Muscle layer of colon (tissue), 2 donors: Measurements from ENCODE around the gene IL31RA.

ENCODE experiments used
- H3K27ac ChIP-seq: one replicate; pipeline ENCODE4 v1.7.0; 2013; ENCODE audit warnings: low read depth, mild to moderate bottlenecking, low read length, moderate library complexity
- H3K27me3 ChIP-seq, 2 donors: one replicate each; pipeline ENCODE4 v1.7.0; 2013; ENCODE audit warnings: low read length in 2 of 2, mild to moderate bottlenecking in 2 of 2; ENCODE audit not compliant: insufficient read depth in 2 of 2, control insufficient read depth in 1 of 2
- H3K36me3 ChIP-seq: one replicate; pipeline ENCODE4 v1.7.0; 2013; ENCODE audit warnings: mild to moderate bottlenecking, low read length; ENCODE audit not compliant: insufficient read depth
- H3K4me1 ChIP-seq: one replicate; pipeline ENCODE4 v1.7.0; 2013; ENCODE audit warnings: mild to moderate bottlenecking, low read length; ENCODE audit not compliant: insufficient read depth
- H3K4me3 ChIP-seq, 2 donors: one replicate each; pipeline ENCODE4 v1.7.0; 2013; ENCODE audit warnings: low read length in 2 of 2, low read depth in 1 of 2, mild to moderate bottlenecking in 1 of 2, moderate library complexity in 1 of 2
- H3K9ac ChIP-seq: one replicate; pipeline ENCODE4 v1.7.0; 2013; ENCODE audit warnings: low read length
- H3K9me3 ChIP-seq: one replicate; pipeline ENCODE4 v1.7.0; 2013; ENCODE audit warnings: mild to moderate bottlenecking, low read length
- donor health status: abdominal sarcoma.
- donor health status: Adenocarcinoma of cecum.

IL31RA gene

DNA sequence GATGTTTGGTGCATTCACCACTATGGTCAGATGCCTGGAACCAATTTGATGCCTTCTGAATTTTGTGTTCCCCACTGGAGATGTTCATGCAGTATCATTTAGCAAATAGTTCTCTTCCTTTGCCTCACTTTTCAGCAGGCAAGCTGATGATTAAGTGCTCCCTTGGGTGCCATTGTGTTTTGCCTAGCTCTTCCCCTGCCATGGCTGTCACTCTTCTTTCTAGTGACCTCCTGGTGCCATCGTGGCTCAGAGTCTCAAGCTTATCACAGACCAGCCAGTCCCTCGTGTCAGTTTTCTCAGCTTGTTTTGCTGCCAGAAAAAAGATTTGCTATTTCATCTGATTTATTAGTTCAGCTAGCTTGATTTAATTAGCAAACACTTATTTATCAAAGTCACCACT is 41.3 kb downstream of the IL31RA start:
- H3K9ac ChIP-seq: no peak overlapping the region
- no peak overlapping the region for H3K27ac ChIP-seq
- H3K9me3 ChIP-seq: no peaks in the 10 kb centered on the region
- no peaks in the 10 kb centered on the region for H3K36me3 ChIP-seq
- H3K4me3 ChIP-seq: no peak overlapping the region
- no peaks in the 10 kb centered on the region for H3K27me3 ChIP-seq
- H3K4me1 ChIP-seq: no peaks in the 10 kb centered on the region

DNA sequence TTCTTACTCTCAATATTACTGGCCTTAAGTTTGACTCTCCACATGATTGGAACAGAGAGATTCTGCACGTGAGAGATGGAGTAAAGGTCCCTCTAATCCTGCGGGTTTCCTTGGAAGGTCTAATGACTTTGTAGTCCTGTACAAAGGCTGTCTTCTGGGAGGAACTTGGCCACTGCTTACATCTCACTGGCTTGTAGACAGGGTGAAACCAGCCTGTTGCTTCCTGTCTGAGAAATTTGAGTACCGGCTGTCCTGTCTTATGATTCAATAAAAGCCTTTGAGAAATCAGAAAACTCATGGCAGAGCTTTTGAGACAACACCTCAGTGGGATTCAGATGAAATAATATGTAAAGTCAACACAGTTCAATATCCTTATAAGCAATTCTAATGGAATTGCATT is 43.0 kb downstream of the IL31RA start:
- no peaks in the 10 kb centered on the region for H3K36me3 ChIP-seq
- H3K4me3 ChIP-seq: no peak overlapping the region
- no peaks in the 10 kb centered on the region for H3K9me3 ChIP-seq
- no peak overlapping the region for H3K27ac ChIP-seq
- H3K27me3 ChIP-seq: no peaks in the 10 kb centered on the region
- no peak overlapping the region for H3K9ac ChIP-seq
- no peaks in the 10 kb centered on the region for H3K4me1 ChIP-seq

DNA sequence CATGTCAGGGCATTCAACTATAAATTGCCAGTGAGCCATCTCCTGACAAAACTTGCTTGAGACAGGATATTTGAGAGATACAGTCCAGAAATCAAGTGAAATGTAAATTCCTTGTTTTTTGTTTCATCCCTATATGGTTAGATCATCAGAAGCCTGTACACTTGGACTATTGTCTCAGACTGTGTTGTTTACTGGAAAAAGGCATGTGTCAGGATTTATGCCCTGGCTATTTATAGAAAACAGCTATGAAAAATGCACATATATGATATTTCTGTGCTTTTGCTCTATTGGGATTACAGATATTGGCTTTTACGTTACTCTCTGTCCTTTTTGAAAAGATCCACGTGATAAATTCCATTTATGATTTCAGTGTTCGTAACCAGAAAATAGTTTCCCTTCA is 44.2 kb downstream of the IL31RA start:
- Histone ChIP-seq H3K9ac (no peak overlapping the region), H3K36me3 (no peaks in the 10 kb centered on the region), H3K9me3 (no peaks in the 10 kb centered on the region), H3K27me3 (no peaks in the 10 kb centered on the region), H3K4me3 (no peak overlapping the region), H3K4me1 (no peaks in the 10 kb centered on the region), H3K27ac (no peak overlapping the region)

DNA sequence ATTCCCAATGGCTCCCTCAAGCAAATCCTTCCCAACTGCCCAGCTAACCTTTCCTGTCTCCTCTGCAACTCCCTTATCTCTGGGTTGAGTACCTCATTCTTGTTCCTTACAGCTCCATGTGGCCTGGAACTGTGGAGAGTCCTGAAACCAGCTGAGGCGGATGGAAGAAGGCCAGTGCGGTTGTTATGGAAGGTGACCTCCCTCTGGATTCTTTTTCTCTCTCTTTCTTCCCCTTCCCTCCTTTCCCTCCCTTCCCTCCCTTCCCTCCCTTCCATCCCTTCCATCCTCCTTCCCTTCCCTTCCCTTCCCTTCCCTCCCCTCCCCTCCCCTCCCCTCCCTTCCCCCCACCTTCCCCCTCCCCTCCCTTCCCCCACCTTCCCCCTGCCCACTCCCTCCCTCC is 45.1 kb downstream of the IL31RA start:
- no peaks in the 10 kb centered on the region for H3K9me3 ChIP-seq
- H3K4me3 ChIP-seq: no peak overlapping the region
- H3K9ac ChIP-seq: no peak overlapping the region
- no peaks in the 10 kb centered on the region for H3K4me1 ChIP-seq
- no peaks in the 10 kb centered on the region for H3K27me3 ChIP-seq
- no peak overlapping the region for H3K27ac ChIP-seq
- no peaks in the 10 kb centered on the region for H3K36me3 ChIP-seq

DNA sequence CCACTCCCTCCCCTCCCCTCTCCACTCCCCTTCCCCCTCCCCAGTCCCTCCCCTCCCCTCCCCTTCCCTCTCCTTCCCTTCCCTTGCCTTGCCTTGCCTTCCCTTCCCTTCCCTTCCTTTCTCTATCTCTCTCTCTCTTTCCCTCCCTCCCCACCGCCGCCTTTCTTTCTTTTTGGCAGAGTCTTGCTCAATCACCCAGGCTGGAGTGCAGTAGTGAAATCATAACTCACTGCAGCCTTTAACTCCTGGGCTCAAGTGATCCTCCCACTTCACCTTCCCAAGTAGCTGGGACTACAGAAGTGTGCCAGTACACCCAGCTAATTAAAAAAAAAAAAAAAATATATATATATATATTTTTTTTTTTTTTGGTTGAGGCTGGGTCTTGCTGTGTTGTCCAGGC is 45.5 kb downstream of the IL31RA start:
- Histone ChIP-seq H3K4me1 (no peaks in the 10 kb centered on the region), H3K4me3 (no peak overlapping the region)

DNA sequence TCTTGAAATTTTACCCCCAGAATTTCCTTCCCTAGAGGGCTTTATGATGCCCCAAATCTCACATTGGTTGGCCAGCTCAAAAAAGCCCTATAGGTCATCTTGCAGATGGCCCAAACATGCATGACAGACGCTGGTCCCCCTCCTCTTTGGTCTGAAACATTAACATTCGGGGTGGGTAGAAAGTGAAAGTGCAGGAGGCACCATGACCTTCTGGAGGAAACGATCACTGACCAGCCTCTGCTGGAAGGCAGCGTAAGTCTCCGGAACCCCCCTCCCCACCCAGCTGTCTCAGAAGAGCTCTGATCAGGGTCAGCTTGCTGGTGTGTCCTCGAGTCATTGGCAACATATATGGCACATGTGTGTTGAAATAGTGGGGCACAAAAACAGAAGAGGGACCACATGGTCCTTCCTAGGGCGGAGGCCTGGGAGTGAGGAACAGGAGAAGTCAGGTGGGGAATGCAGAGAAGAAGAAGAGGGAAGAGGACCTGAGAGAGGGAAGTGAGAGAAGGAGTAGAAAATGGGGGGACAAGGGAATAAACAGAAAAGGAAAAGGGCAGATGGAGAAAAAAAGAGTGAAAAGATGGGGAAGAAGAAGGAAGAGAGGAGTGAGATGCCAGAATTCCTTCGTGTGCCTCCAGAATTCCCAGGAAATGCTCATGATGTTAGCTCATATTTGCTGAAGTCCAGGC is 46.2 kb downstream of the IL31RA start:
- H3K4me3 ChIP-seq: no peak overlapping the region
- no peak overlapping the region for H3K27ac ChIP-seq
- no peaks in the 10 kb centered on the region for H3K9me3 ChIP-seq
- H3K27me3 ChIP-seq: no peaks in the 10 kb centered on the region
- H3K4me1 ChIP-seq: no peaks in the 10 kb centered on the region
- no peak overlapping the region for H3K9ac ChIP-seq
- no peaks in the 10 kb centered on the region for H3K36me3 ChIP-seq

More for the DNA sequence above, 45.5 kb downstream of the IL31RA start:
- no peaks in the 10 kb centered on the region for H3K36me3 ChIP-seq
- H3K27ac ChIP-seq: no peak overlapping the region
- H3K9me3 ChIP-seq: no peaks in the 10 kb centered on the region
- no peak overlapping the region for H3K9ac ChIP-seq
- no peaks in the 10 kb centered on the region for H3K27me3 ChIP-seq

DNA sequence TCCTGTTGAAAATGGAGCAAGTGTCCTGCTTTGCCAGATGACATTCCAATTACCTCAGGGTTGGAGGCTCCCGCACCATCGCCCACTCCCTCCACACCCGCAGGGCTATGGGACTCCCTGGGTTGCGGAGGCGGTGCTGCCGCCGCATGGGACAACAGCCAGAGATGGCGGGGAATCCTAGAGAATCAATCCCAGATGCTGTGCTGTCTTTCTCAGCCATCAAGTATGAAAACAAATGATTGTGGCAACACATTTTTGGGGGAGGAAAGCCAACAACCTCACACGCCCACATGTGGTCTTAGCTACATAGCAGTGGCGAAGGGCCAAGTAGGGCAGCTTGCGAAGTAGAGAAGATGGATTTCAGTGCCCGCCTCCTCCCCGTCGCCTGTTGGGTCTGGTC is 46.7 kb downstream of the IL31RA start:
- H3K4me1 ChIP-seq: no peaks in the 10 kb centered on the region
- no peaks in the 10 kb centered on the region for H3K36me3 ChIP-seq
- no peak overlapping the region for H3K4me3 ChIP-seq

DNA sequence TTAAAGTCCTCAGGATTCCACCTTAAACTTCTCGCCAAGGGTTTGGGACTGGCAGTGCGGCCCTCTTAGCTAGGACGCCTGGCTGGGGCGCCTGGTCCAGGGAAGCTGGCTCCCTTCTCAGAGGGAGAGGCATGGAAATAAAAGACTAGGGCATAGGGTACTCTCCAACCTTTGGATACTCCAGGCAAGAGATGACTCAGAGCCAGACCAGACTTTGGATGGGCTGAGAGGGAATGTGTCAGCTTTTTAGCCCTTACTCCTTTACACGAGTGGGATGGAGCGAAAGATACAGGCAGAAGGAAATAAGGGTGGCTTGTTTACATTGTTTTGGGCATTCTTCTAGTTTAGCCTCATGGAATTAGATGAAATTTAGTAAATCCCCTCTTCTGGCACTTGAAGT is 48.2 kb downstream of the IL31RA start:
- H3K4me3 ChIP-seq: no peak overlapping the region
- H3K27me3 ChIP-seq: no peaks in the 10 kb centered on the region
- H3K9me3 ChIP-seq: no peaks in the 10 kb centered on the region
- H3K36me3 ChIP-seq: no peaks in the 10 kb centered on the region
- H3K9ac ChIP-seq: no peak overlapping the region
- no peak overlapping the region for H3K27ac ChIP-seq
- no peaks in the 10 kb centered on the region for H3K4me1 ChIP-seq

More for the DNA sequence above, 46.7 kb downstream of the IL31RA start:
- no peak overlapping the region for H3K27ac ChIP-seq
- no peaks in the 10 kb centered on the region for H3K9me3 ChIP-seq
- H3K9ac ChIP-seq: no peak overlapping the region
- H3K27me3 ChIP-seq: no peaks in the 10 kb centered on the region

DNA sequence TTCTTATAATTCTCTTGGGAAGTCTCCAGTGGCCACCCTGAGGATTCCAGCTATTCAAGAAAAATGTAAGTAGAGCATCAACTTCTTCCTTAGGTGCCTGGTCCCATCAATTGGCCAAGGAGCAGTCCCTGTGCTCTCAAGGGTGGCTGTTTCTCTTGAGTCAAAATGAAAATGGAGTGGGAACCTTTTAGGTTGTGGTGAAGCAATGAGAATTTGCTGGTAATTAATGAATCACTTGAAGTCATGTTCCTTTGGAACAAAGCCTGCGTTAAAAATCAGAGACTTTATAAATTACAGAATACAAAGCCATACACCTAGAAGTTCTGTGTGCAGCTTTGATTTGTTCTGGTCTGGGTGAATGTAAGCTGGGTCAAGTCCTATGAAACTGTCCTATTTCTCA is 48.9 kb downstream of the IL31RA start:
- Histone ChIP-seq H3K27me3 (no peaks in the 10 kb centered on the region), H3K4me3 (no peak overlapping the region), H3K36me3 (no peaks in the 10 kb centered on the region), H3K4me1 (no peaks in the 10 kb centered on the region), H3K9ac (no peak overlapping the region), H3K9me3 (no peaks in the 10 kb centered on the region), H3K27ac (no peak overlapping the region)

DNA sequence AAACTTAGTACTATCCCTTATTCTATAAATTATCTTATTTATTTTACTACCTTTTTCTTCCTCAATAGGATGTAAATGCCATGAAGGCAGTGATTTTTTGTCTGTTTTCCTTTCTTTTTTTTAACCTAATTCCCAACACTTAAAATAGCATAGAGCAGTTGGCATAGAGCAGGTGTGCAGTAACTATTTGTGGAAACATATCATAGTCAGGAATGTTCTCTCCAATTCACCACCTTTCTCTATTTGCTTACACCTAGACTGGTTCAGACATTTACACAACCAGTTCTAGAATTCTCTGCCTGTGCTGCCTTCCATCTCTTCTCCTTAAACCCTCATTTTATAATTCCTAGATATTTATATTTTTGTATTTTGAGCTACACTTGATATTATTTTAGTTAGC is 49.6 kb downstream of the IL31RA start:
- H3K36me3 ChIP-seq: no peaks in the 10 kb centered on the region
- H3K27ac ChIP-seq: no peak overlapping the region
- no peak overlapping the region for H3K4me3 ChIP-seq
- H3K4me1 ChIP-seq: no peaks in the 10 kb centered on the region
- no peak overlapping the region for H3K9ac ChIP-seq
- no peaks in the 10 kb centered on the region for H3K9me3 ChIP-seq
- no peaks in the 10 kb centered on the region for H3K27me3 ChIP-seq

DNA sequence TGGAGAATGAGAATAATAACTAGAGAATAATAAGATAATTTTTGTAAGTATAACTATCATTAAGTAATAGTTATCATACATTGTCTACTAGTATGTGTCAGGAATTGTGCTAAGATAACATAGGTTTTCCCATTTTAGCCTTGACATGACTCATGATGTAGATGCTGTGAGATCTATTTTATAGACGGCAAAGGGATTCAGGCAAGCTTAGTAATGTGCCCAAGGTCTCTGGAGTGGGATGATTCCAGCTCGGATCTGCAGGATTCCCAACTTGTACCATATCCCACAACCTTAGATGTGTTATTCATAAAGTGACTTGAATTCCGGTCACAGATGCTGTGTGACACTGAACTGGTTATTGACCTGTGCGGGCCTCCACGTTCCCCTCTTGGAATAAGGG is 51.5 kb downstream of the IL31RA start:
- Histone ChIP-seq H3K27me3 (no peaks in the 10 kb centered on the region), H3K36me3 (no peaks in the 10 kb centered on the region), H3K9ac (no peak overlapping the region), H3K9me3 (no peaks in the 10 kb centered on the region), H3K4me3 (no peak overlapping the region), H3K4me1 (no peaks in the 10 kb centered on the region), H3K27ac (no peak overlapping the region)

DNA sequence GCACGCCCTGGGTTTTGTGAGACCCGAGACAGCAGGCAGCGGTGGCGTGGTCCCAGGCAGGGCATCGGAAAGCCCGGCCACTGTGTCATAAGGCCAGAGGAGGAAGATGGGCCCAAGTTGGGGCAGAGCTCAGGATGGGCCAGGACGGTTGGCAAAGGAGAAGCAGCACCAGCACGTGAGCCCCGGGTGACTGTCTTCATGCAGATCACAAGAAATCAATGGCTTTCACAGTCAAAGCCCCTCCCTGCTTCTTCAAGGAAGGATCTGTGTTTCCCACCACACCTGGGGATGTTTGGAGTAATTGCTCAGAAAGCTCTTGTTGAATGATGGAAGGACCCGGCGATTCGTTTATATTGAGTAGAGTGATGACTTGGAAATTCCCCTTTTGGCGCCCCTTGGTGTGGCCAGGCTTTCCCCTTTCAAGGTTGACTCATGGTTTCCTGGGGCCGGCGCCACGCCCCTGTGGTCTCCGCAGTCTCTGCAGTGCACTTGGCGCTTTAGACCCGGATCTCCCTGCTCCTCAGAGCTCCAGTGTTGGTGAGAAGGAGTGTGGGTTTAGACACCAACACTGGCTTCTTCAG is 52.1 kb downstream of the IL31RA start:
- no peak overlapping the region for H3K4me3 ChIP-seq
- no peak overlapping the region for H3K9ac ChIP-seq
- no peaks in the 10 kb centered on the region for H3K4me1 ChIP-seq
- H3K27me3 ChIP-seq: no peaks in the 10 kb centered on the region
- H3K9me3 ChIP-seq: no peaks in the 10 kb centered on the region
- no peak overlapping the region for H3K27ac ChIP-seq
- H3K36me3 ChIP-seq: no peaks in the 10 kb centered on the region
